Activated naive CD4-positive, alpha-beta T cell treated with anti-CD3 and anti-CD28 coated beads, Interleukin-2, amount 10 ng/mL, durations not matched to agents 7 days and 5 days (primary cell): ENCODE results near the gene TCIRG1.
"Not testable (repeated sequence)": the region's sequence is repeated elsewhere in the genome, so short reads cannot be mapped to it uniquely, and the experiment has no call there.

Source experiments
- CTCF ChIA-PET: fragments of 350-600 bp; sonication (Branson Sonifier 250); formaldehyde crosslinking; loops from one replicate; lab custom pipeline; 2021; ENCODE audit warnings: antibody characterized with exemption; lab: Charles Lee
- DNase-seq: peaks from one replicate; pipeline ENCODE4 v3.0.0-alpha.2; 2020
- H3K27ac Mint-ChIP-seq: one replicate; pipeline ENCODE4 v1.8.0; 2021; ENCODE audit warnings: mild to moderate bottlenecking, moderate library complexity, mixed read lengths
- H3K27me3 Mint-ChIP-seq: one replicate; pipeline ENCODE4 v1.8.0; 2021; ENCODE audit warnings: mild to moderate bottlenecking, mixed read lengths
- H3K36me3 Mint-ChIP-seq: one replicate; pipeline ENCODE4 v1.8.0; 2021; ENCODE audit warnings: mixed read lengths
- H3K4me1 Mint-ChIP-seq: one replicate; pipeline ENCODE4 v1.8.0; 2021; ENCODE audit warnings: mixed read lengths
- H3K4me3 Mint-ChIP-seq: one replicate; pipeline ENCODE4 v1.8.0; 2021; ENCODE audit warnings: mild to moderate bottlenecking, moderate library complexity, mixed read lengths
- H3K9me3 Mint-ChIP-seq: one replicate; pipeline ENCODE4 v1.8.0; 2021; ENCODE audit warnings: mixed read lengths

The TCIRG1 gene, protein sequence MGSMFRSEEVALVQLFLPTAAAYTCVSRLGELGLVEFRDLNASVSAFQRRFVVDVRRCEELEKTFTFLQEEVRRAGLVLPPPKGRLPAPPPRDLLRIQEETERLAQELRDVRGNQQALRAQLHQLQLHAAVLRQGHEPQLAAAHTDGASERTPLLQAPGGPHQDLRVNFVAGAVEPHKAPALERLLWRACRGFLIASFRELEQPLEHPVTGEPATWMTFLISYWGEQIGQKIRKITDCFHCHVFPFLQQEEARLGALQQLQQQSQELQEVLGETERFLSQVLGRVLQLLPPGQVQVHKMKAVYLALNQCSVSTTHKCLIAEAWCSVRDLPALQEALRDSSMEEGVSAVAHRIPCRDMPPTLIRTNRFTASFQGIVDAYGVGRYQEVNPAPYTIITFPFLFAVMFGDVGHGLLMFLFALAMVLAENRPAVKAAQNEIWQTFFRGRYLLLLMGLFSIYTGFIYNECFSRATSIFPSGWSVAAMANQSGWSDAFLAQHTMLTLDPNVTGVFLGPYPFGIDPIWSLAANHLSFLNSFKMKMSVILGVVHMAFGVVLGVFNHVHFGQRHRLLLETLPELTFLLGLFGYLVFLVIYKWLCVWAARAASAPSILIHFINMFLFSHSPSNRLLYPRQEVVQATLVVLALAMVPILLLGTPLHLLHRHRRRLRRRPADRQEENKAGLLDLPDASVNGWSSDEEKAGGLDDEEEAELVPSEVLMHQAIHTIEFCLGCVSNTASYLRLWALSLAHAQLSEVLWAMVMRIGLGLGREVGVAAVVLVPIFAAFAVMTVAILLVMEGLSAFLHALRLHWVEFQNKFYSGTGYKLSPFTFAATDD

DNA sequence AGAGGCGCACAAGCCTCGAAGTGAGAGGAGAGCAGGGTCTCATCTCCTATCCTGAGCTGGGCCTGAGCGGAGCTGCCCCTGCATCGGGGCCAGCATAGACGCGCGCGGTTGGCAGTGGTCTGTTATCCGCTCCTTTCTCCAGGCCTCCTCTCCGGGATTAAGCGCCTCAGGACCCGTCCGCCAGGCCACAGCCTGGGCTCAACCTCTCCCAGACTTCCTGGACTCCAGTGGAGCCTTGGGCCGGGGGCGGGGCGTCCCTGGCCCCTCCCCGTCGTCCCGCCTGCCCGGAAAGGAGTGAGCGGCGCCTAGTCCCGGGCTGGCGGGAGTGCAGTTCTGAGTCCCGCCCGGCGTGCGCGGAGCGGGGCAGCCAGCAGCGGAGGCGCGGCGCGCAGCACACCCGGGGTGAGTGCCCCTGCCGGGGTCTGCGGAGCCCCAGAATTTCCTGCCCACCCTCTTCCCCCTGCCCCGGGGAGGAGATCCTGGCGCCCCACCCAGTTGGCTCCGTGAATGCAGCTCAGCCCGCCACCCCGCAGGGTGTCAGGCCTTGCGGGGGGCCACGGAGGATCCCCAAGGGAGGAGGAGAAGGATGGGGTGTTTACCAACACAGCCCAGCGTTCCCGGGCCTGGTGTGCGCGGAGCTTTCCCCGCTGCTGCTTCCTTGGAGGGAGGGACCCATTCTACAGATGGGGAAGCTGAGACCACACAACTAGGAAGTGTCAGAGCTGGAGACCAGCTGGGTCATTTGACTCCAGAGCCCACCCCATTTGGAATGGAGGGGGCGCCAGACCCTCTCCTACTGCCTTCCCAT lies at the start of gene TCIRG1:
Gene TCIRG1, plus strand, starts transcription at position 308 of the 808 bp plus-strand sequence. CDS start 2,247 bp downstream, outside the sequence.
- Mint-ChIP-seq H3K27me3 (no peaks in the 10 kb centered on the region), H3K36me3 (peaks cover 8% of the 10 kb centered on the region), H3K4me3 (peak within 1 kb of the TSS; percentile 95), H3K4me1 (peaks cover 40% of the 10 kb centered on the region), H3K9me3 (no peaks in the 10 kb centered on the region), H3K27ac (peak within 1 kb of the TSS; percentile 93)
- CTCF ChIA-PET = no interaction called here
- DNase-seq = peak; percentile 77

DNA sequence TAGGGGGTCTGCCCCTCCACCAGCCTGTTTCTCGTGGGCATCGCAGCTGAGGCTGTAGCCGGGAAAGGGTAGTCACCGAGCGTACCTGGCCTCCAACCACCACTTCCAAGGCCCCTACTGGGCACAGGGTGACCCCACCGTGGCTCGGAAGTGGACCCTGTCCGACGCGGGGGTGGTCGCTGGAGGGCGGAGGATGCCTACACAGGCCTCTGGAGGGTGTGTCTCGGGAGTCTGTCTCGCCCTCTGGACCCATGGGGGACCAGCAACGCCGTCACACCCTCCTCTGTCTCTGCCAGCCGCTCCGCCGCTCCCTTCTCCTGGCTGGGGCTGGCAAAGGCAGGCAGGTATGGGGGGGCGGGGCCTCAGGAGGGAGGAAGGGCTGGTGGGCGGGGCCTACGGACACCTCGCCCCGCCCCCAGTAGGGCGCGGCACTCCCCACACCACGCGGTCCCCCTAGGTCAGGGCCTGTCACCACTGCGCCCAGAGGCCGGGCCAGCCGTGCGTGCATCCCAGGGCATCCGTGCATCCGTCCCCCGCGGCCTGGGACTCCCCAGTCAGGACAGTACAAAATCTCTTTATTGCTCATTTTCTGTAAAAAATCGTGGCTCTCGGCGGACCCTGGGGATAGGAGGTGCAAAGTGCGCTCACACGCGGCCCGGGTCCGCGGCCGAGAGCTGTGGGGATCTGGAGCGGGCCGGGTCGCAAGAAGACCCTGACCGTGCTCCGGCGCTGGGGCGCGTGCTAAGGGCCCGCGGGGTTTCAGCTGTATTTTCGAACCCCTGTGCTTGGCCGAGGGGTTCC lies 48.1 kb upstream of the TCIRG1 start:
- peaks cover 16% of the 10 kb centered on the region for H3K4me1 Mint-ChIP-seq
- H3K27ac Mint-ChIP-seq, H3K27me3 Mint-ChIP-seq, CTCF ChIA-PET, DNase-seq, H3K36me3 Mint-ChIP-seq, H3K4me3 Mint-ChIP-seq, H3K9me3 Mint-ChIP-seq: not testable (repeated sequence)

DNA sequence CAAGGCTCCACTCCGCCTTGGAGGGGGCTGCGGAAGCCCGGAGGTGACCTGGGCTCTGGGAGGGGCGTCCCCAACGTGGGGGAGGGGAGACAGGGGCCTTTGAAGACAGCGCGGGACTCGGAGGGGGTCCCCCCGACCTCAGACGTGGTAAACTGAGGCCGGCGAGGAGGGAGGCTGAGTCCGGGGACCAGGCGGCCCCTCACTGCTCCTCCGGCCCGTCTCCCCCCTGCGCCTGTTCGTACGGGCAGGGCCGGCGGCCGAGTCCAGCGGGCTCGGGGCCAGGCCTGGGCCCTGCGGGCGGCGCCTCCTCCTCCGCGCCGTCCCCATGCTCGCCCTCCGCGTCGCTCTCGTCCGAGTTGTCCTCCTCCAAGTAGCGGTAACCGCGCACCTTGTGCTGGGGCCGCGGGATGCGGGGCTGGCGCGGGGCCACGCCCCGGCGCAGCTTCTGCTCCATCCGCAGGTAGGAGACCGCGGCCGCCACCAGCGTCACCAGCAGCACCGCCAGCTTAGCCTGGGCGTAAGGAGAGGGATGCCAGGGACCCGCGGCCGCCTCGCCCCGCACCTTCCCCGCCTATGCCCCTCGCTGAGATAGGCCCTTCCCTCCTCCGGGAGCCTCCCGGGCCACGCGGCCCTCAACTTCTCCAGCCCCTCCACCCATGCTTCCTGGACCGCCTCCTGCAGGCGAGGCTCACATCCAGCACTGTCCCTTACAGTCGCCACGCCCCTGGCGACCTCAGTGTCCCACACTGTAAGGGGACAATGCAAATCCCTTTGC lies 47.3 kb upstream of the TCIRG1 start:
- DNase-seq, H3K9me3 Mint-ChIP-seq, H3K27me3 Mint-ChIP-seq, CTCF ChIA-PET, H3K36me3 Mint-ChIP-seq, H3K27ac Mint-ChIP-seq, H3K4me3 Mint-ChIP-seq: not testable (repeated sequence)
- H3K4me1 Mint-ChIP-seq = peaks cover 21% of the 10 kb centered on the region

DNA sequence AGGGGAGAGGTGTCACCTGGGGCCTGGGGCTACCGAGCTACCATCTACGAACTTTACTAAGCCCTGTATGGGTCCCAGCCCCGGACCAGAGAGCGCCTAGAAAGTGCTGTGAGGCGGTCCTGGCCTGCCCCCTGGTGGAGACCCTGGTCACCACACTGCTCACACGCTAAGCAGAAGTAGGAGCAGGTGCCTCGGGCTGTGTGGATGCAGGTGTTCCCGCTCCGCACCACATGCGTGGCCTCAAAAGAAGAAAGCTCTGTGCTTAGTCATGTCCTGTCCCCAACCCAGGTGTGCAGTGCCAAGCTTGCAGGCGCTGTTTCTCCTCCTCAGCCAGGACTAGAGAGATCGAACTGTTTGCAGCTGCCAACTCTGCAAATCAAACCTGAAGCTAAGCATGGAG lies 45.0 kb upstream of the TCIRG1 start:
- not testable (repeated sequence) for H3K27me3 Mint-ChIP-seq, H3K9me3 Mint-ChIP-seq, H3K4me3 Mint-ChIP-seq
- CTCF ChIA-PET = interaction anchor here (0.9 to 1.6 kb wide), 4 partner anchors 9 to 149 kb away, joined by 3 to 4 read pairs (median 4); no protein-coding TSS in a partner anchor
- DNase-seq = peak; percentile 81
- H3K4me1 Mint-ChIP-seq = peaks cover 43% of the 10 kb centered on the region
- H3K27ac Mint-ChIP-seq = peak overlapping the region; percentile 58
- H3K36me3 Mint-ChIP-seq = peaks cover 13% of the 10 kb centered on the region

DNA sequence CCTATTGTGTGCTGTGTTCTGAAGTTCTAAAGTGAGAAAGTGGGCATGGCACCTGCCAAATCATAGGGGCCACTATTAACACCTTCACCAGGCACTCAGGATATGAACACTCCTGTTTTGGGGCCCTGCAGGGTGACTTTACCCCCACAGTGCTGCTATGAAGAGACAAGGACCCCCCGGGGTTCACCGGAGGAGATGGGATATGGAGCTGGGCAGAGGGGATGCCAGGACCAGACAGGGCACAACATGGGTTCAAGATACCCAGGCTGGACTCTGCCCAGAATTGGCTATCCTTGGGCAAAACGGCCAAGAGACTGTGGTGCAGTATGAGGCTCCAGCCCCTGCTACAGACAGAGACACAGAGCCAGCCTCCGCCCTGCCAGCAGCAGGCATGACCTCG lies 44.4 kb upstream of the TCIRG1 start:
- not testable (repeated sequence) for H3K27ac Mint-ChIP-seq, H3K4me3 Mint-ChIP-seq, H3K9me3 Mint-ChIP-seq, H3K27me3 Mint-ChIP-seq, DNase-seq
- peaks cover 13% of the 10 kb centered on the region for H3K36me3 Mint-ChIP-seq
- CTCF ChIA-PET = interaction anchor here (0.9 to 1.6 kb wide), 4 partner anchors 8 to 149 kb away, joined by 3 to 4 read pairs (median 4); no protein-coding TSS in a partner anchor
- peaks cover 45% of the 10 kb centered on the region for H3K4me1 Mint-ChIP-seq

DNA sequence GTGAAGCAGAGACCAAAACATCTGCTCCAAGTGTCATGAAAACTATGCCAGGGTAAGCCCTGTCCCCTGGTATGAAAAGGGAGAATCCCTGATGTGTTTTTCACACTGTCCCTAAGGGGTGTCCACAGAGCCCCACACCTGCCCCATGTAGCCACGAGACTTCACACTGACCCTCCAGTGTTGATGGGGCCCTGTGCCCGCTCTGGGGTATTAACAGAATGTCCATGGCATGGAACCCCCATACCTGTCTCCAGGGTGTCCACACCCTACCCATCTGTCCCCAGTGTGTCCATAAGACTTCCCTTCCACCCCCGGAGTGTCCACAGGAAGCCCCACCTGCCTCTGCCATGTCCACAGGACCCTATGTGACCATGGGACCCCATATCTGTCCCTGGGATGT lies 43.7 kb upstream of the TCIRG1 start:
- H3K4me3 Mint-ChIP-seq, H3K27me3 Mint-ChIP-seq, H3K27ac Mint-ChIP-seq, H3K9me3 Mint-ChIP-seq, DNase-seq, CTCF ChIA-PET: not testable (repeated sequence)
- H3K4me1 Mint-ChIP-seq = peaks cover 48% of the 10 kb centered on the region
- peaks cover 11% of the 10 kb centered on the region for H3K36me3 Mint-ChIP-seq

DNA sequence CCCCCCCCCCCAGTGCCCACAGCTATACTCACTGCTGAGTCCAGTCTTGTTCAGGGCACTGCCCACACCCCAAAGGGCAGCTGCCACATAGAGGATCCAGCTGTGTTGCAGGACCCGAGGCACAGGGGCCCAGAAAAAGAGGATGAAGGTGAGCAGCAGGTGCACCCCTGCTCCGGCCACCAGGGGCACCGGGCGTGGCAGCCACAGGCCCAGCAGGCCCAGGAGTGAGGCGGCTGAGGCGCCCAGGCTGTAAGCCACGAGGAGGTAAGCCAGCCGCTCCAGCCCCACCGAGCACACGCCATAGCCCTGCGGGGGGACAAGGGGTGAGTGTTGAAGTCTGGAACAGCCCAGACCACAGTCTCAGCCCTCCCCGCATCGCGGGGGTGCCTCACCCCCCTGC lies 43.2 kb upstream of the TCIRG1 start:
- DNase-seq, H3K27me3 Mint-ChIP-seq, H3K4me3 Mint-ChIP-seq, H3K9me3 Mint-ChIP-seq, H3K27ac Mint-ChIP-seq, CTCF ChIA-PET: not testable (repeated sequence)
- Mint-ChIP-seq H3K4me1 (peaks cover 51% of the 10 kb centered on the region), H3K36me3 (peaks cover 11% of the 10 kb centered on the region)

DNA sequence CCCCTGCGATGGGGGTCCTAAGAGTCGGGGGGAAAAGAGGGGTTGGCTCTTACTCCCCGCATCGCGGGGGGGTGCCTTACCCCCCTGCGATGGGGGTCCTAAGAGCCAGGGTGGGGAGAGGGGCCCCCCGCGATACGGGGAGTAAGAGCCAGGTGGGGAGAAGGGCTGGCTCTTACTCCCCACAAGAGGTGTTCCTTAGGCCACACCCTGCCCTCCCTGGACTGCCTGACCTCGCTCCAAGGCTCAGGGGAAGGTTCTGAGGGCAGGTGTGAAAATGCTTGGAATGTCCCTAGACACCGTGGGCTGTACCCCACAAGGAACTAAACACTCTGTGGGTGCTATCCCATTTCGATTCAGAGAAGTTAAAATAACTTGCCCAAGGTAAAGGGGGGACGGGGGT lies 42.8 kb upstream of the TCIRG1 start:
- Mint-ChIP-seq H3K9me3 (no peaks in the 10 kb centered on the region), H3K27ac (no peak overlapping the region), H3K4me3 (no peak overlapping the region), H3K4me1 (peaks cover 51% of the 10 kb centered on the region), H3K27me3 (peaks cover 4% of the 10 kb centered on the region), H3K36me3 (peaks cover 11% of the 10 kb centered on the region)
- CTCF ChIA-PET = no interaction called here
- DNase-seq = no peak

DNA sequence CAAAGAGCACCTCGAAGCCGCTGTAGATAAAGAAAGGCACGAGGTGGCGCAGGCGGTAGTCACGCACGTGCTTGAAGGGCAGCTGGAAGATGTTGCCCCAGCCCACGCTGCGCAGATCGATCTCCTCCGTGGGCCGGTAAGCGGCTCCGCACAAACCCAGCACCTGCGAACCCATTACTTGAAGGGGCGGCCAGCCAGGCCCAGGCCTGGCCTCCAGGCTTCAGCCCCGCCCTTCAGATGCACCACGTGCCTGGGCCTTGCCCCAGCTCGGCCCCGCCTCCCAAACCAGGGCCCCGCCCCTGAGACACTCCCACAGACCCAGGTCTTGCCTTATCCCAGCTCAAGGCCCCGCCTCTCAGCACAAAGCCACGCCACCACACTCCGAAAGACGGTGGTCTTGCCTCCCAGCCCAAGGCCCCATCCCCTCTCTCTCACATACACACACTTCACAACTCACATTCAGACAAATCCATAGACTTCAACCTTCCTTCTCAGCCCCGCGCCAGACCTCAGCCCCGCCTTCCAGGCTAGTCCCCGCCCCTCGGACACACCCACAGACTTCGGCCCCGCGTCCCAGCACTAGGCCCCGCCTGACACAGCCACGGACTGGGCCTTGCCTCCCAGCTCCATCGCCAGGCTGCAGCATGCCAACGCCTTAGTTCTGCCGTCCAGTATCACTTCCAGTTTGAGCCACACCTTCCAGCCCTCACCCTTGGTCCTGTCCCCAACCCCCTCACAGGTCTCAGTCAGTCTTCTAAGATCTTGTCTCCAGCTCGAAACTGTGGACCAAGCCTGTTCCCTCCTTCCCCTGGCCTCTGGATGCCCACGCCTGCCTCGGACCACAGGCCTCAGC lies 42.0 kb upstream of the TCIRG1 start:
- Mint-ChIP-seq H3K36me3 (peaks cover 11% of the 10 kb centered on the region), H3K27me3 (peaks cover 2% of the 10 kb centered on the region), H3K4me3 (no peak overlapping the region), H3K9me3 (no peaks in the 10 kb centered on the region), H3K4me1 (peaks cover 51% of the 10 kb centered on the region), H3K27ac (no peak overlapping the region)
- CTCF ChIA-PET = no interaction called here
- peak; percentile 56 for DNase-seq

DNA sequence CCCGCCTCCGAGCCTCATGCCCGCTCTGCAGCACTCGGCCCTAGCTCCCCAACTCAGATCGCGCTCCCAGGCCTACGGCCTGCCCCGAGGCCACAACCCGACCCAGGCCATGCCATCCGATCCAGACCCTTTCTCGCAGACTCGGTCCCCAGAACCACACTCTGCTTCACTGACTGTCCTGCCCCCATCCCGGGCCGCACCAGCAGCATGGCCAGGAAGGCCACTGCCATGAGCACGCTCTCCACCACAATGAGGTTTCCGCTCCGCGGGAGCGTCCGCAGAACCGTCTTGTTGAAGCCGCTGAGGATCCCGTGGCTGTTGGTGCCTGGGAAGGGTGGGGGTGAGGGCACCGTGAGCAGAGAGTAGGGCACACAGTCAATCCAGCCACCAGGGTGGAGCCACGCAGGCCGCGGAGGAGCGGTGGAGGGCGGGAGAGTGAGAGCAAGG lies 41.3 kb upstream of the TCIRG1 start:
- H3K36me3 Mint-ChIP-seq = peaks cover 11% of the 10 kb centered on the region
- peaks cover 56% of the 10 kb centered on the region for H3K4me1 Mint-ChIP-seq
- H3K27ac Mint-ChIP-seq = no peak overlapping the region
- no peaks in the 10 kb centered on the region for H3K27me3 Mint-ChIP-seq
- no peak for DNase-seq
- no peaks in the 10 kb centered on the region for H3K9me3 Mint-ChIP-seq
- no peak overlapping the region for H3K4me3 Mint-ChIP-seq
- CTCF ChIA-PET = no interaction called here

DNA sequence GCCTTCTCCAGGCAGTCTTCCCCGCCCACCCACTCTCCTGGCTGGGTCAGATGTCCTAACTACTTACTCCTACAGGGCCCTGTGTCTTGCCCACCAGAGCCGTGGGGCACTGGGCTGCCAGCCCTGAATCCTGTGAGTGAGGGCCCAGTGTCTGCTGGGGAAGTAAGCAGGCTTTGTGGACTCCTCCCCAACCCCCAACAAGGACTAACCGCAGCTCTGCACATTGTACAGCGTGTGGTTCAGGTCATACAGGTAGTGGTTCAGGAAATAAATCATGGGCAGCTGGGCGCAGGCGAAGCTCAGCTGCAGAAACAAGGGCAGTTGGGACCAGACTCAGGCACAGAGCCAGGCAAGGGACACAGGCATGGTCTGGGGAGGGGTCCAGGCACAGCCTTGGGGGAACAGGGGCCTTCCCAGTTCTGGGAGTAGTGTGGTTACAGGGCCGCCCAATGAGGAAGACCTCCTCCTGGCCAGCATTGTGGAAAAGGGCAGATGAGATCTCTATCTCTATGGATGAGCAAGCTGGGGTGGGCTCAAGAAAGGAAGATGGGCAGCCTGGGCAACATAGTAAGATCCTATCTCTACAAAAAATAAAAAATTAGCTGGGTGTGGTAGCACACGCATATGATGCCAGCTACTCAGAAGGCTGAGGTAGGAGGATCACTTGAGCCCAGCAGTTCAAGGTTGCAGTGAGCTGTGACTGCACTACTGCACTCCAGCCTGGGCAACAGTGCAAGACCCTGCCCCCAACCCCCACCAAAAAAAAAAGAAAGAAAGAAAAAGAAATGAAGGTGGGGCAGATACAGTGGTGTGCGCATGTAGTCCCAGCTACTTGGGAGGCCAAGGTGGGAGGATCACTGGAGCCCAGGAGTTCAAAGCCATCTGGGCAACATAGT lies 40.4 kb upstream of the TCIRG1 start:
- Mint-ChIP-seq H3K4me1 (peaks cover 63% of the 10 kb centered on the region), H3K27ac (peak overlapping the region; percentile 58), H3K27me3 (peaks cover 4% of the 10 kb centered on the region), H3K9me3 (no peaks in the 10 kb centered on the region), H3K36me3 (peaks cover 11% of the 10 kb centered on the region), H3K4me3 (peak overlapping the region; percentile 44)
- DNase-seq = peak; percentile 60
- CTCF ChIA-PET = no interaction called here
